HG03571 (cell line): Measurements from ENCODE around the gene ZDHHC24.

Experiments
- ATAC-seq: cut with Tn5 transposase; IDR thresholded peaks from one replicate; pipeline ENCODE4 v1.9.1; 2021; ENCODE audit not compliant: unreplicated experiment

Gene ZDHHC24

DNA sequence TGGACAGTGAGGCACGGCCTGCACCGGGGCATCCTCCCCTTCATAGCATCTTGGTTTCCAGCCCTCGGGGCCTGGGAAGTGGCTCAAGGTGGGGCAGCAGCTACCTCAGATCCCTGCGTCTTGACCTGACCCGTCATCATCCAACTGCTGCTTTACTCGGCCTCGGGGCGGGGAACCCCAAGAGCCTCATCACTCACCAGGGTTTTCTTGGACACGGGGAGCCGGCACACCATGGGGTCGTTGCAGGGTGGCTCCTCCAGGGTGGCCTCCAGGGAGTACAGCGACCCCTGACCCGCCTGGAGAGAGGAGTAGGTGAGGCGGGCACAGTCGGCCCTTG lies 21.9 kb upstream of the ZDHHC24 start:
- no peak for ATAC-seq

DNA sequence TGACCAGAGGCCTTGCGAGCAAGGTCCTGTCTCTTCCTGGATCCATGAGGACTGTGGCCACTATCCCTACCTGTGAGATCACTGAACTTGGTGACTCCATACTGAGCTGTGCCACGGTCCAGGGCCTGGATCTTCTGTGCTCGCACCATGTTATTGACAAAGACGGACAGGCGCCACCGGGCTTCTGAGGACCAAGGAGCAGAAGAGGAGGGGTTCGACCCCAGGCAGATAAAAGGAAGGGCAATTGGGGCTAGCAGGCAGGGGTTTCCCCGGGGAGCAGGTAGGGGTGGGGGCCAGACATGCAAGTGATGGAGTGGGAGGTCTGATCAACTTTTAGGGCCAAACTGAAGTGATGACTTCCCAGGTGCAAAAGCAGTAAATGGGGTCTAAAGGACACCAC lies 20.4 kb upstream of the ZDHHC24 start:
- no peak for ATAC-seq

DNA sequence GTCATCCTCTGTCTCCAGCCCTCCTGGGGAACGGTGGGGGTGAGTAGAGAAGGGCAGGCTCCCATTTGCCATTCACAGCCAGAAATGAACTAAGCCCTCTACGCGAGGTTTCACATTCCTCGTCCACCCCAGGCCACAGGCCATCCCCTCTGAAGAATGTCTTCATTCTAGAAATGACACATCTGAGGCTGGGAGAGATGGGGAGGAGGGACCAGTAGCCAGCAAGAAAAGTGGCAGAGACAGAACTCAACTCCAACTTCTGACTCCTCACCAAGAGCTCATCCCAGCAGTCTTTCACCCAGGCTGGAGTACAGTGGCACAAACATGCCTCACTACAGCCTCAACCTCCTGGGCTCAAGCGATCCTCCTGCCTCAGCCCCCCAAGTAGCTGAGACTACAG lies 19.1 kb upstream of the ZDHHC24 start:
- no peak for ATAC-seq

DNA sequence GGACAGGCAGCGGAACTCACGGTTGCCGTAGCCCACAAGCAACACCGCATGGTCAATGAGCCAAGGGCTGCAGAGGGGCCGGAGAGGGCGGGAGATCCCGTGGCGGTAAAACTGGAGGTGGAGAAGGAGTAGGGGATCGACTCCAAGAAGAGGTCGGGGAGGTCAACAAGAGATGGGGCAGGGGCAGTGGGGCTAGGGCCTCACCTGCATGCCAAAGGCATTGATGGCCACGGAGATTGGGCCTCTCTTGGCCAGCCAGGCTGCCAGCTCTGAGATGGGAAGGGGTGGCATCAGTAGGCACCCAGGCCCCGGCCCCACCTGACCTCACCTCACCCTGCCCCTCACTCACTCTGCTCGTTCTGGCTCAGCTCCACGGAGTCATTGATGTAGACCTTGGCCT lies 18.7 kb upstream of the ZDHHC24 start:
- no peak for ATAC-seq

DNA sequence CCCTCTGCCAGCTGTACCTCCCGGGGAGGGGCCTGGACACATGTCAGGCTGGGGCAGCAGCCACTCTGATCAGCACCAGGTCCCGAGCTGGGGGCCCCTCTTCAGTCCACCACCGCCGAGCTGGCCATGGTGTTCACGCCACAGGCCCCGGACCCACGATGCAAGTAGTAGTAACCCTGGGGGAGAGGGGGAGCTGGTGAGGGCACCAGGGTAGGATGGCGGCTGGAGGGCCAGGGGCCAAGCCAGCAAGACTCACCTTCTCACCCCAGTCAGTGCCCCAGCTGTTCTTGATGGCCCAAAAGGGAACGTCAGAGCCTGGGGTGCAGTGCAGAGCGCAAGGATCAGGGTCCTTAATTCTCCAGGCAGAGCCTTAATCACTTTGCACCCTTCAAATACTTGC lies 18.0 kb upstream of the ZDHHC24 start:
- no peak for ATAC-seq

- no peak for ATAC-seq
These were observed 17.2 kb upstream of the ZDHHC24 start for GRCh38 chr11:66562907-66563583.

DNA sequence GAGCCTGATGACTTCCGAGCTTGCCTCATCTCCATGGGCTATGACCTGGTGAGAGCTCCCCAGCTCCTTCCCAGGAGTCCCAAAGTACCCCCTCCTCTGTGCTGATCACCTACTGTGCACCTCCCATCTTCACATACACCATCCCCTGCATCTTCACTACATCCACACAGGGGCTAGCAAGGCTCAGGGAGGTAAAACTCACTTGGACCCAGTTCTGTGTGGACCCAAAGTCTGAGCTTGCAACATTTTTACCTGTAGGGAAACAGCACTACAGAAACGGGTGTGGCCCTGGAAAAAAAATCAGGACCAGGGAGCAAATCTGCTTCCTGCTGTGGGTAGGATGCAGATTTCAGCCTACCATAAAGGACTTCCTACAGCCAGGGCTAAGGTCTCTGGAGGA lies 16.4 kb upstream of the ZDHHC24 start:
- ATAC-seq = no peak

GRCh38 chr11:66561975-66562248 lies 16.1 kb upstream of the ZDHHC24 start:
- ATAC-seq = no peak

- no peak for ATAC-seq
These were observed 15.5 kb upstream of the ZDHHC24 start for GRCh38 chr11:66561178-66561974.

- ATAC-seq = no peak
These were observed 14.2 kb upstream of the ZDHHC24 start for GRCh38 chr11:66559866-66560676.

GRCh38 chr11:66559142-66559865 lies 13.5 kb upstream of the ZDHHC24 start:
- no peak for ATAC-seq

DNA sequence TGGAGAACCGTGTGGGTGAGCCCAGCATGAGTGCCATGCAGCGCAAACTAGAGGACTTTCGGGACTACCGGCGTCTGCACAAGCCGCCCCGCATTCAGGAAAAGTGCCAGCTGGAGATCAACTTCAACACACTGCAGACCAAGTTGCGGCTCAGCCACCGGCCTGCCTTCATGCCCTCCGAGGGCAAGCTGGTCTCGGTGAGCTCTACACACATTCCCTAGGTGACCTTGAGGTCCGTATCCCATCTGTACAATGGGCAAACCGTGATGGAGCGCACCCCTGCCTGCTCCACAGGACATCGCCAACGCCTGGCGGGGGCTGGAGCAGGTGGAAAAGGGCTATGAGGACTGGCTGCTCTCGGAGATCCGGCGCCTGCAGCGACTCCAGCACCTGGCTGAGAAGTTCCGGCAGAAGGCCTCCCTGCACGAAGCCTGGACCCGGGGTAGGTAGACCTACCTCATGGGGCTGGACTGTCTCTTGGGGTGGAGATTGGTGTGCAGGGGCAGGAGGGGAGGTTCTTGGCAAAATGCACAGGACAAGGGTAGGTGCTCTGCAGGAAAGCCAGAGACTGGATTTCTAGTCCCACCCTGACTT lies 12.0 kb upstream of the ZDHHC24 start:
- no peak for ATAC-seq

- no peak for ATAC-seq
These were observed 10.2 kb upstream of the ZDHHC24 start for GRCh38 chr11:66556086-66556485.

- no peak for ATAC-seq
These were observed 9.6 kb upstream of the ZDHHC24 start for GRCh38 chr11:66555416-66555815.

- no peak for ATAC-seq
These were observed 8.8 kb upstream of the ZDHHC24 start for GRCh38 chr11:66554602-66555001.

DNA sequence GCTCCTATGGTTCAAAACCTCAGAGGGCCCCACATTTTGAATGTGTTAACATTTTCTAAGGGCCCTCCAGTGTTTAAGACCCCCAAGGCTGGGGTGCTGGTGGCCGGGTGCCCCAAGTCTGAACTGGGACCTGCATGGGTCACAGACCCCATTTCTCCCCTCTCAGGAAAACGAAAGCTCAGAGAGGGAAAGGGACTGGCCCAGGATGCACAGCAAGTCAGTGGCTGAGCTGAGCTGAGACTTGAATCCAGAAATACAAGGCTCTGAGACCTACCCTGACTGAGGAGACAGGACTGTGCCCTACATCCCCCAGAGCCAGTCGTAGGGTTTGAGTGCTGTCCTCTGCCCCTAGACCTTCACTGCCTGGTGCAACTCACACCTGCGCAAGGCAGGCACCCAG lies 5.0 kb upstream of the ZDHHC24 start:
- ATAC-seq = no peak

- ATAC-seq = no peak
These were observed 3.8 kb upstream of the ZDHHC24 start for GRCh38 chr11:66549696-66550095.

- ATAC-seq = no peak
These were observed 3.2 kb upstream of the ZDHHC24 start for GRCh38 chr11:66548774-66549630.

DNA sequence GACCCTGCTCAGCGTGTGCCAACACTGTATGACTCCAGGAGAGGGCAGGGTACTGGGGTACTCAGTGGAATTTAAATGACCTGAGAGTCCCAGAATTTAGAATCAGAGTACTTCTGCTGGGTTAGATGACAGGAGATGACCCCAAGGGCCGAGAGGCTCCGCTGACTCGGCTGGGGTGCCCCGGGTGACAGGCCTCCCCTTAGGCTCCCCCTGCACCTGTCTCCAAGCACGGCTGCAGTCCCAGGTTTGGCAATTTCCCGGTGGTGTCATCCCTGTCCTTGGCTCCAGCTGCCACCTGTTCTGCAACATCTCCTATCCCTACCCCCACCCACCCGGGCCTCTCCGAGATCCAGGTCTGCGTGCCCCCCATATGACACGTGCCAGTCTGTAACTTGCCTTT lies 2.2 kb upstream of the ZDHHC24 start:
- no peak for ATAC-seq

DNA sequence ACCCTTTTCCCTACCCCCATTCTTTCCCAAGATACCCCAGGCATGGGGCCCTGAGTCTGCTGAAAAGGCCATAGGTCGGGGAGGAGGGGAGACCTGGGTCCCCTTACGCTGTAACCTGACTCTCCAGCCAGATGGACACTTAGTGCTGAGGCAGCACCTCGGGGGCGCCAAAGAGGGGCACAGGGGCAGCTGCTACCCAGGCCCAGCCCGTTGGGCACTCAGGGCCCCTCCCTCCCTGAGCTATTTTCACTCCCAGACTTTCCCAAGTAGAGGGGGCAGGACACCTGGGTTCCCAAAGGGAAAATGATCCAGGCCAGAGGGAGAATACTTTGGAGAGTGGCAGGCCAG lies 1.8 kb upstream of the ZDHHC24 start:
- ATAC-seq = no peak
